Thyroid gland (tissue), 4 donors: ENCODE measurements around the gene RAD1.

Experiments
- CTCF ChIP-seq, 6 experiments: fragments of 200-600 bp in 3 of 6; fragments of 450-650 bp in 3 of 6; sonication (generic) in 3 of 6; IDR thresholded peaks; one replicate each; pipeline ENCODE4 v1.5.1; 2016 to 2019; ENCODE audit warnings: antibody characterized with exemption in 6 of 6, mild to moderate bottlenecking in 2 of 6, inconsistent platforms in 1 of 6, moderate library complexity in 1 of 6
- POLR2A ChIP-seq, 2 donors: fragments of 450-650 bp; IDR thresholded peaks; one replicate each; pipeline ENCODE4 v1.6.1; 2017; ENCODE audit warnings: antibody characterized with exemption in 2 of 2, mild to moderate bottlenecking in 2 of 2, moderate library complexity in 1 of 2

GRCh38 chr5:34859253-34859652 lies 56.1 kb downstream of the RAD1 start:
- TF ChIP-seq POLR2A (IDR thresholded peaks at IDR 0.05) (no peak), CTCF (IDR thresholded peaks at IDR 0.05) (no peak)
